ENCODE data around the gene ZBTB1. TPM values are rescaled to one million over a fixed set of nuclear protein-coding genes. Genes with fewer than 3 reads are reported as not detected.

The ZBTB1 gene
- total RNA-seq, 1 experiment from 2014 or later, result 37.8 TPM

DNA sequence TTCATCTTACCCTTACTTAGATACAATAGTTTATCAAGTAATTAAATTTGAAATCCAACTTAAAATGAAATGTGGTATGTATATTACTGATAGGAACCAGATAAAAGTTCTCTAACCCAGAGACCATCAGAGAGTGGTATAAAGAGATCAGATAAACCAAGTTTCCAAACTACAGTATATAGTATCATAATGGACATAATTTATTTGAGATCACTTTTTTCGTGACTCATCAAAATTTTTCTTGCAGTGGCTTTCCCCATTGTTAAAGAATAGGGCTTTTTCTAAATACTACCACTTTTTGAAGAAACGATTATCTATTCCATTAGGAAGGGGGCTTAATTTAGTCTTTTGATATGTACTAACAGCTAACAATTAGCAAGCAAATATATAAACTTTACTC is 20.8 kb downstream of the ZBTB1 start:
- no peak overlapping the region for H3K9ac ChIP-seq (ENCODE audit: extremely low read depth, insufficient read length, low read length)
- H2BK5ac ChIP-seq (ENCODE audit: insufficient read length, low read length), result no peak overlapping the region
- H2AK5ac ChIP-seq (ENCODE audit: insufficient read length, low read length), result no peak overlapping the region
- Mint-ChIP-seq H3K27ac (peak overlapping the region in 1 of 3 experiments; percentile 32; a peak in 1 of 7 replicates), H3K36me3 (ENCODE audit: insufficient read depth in 1 of 3, low read depth in 3 of 3) (peaks cover 0 to 4% (median 0%) of the 10 kb centered on the region in 3 experiments; a peak in 4 of 7 replicates), H3K9me3 (no peaks in the 10 kb centered on the region), H3K4me1 (no peaks in the 10 kb centered on the region), H3K4me3 (no peak overlapping the region), H3K27me3 (ENCODE audit: low read depth) (no peaks in the 10 kb centered on the region)
- H4K20me1 ChIP-seq (ENCODE audit: control insufficient read depth, insufficient read depth, insufficient read length), result no peaks in the 10 kb centered on the region
- H3K79me1 ChIP-seq (ENCODE audit: insufficient read depth, low read depth, low read length, poor library complexity, severe bottlenecking), result peaks cover under 1% of the 10 kb centered on the region
- H3K9me3 ChIP-seq (ENCODE audit: control insufficient read depth, low read depth, low read length), result no peaks in the 10 kb centered on the region
- H3K27me3 ChIP-seq (ENCODE audit: insufficient read depth, low read length), result no peaks in the 10 kb centered on the region
- no peak overlapping the region for H3K56ac ChIP-seq (ENCODE audit: insufficient read length, low read depth, low read length)
- no peak overlapping the region for H3K18ac ChIP-seq (ENCODE audit: insufficient read length, low read depth, low read length)
- no peak overlapping the region for H3K4ac ChIP-seq (ENCODE audit: low read depth, low read length)
- no peak overlapping the region for H4K5ac ChIP-seq (ENCODE audit: insufficient read length, low read depth, low read length)
- H4K8ac ChIP-seq (replicated peaks; ENCODE audit: insufficient read length, low read depth, low read length), result no peak overlapping the region
- H3K79me2 ChIP-seq (ENCODE audit: insufficient read depth, low read length), result no peaks in the 10 kb centered on the region
- no peak overlapping the region for H2BK120ac ChIP-seq (ENCODE audit: low read depth, low read length, poor library complexity, severe bottlenecking)
- H3K27ac ChIP-seq (ENCODE audit: insufficient read length, low read depth, low read length), result no peak overlapping the region
- no peak overlapping the region for H2AFZ ChIP-seq (ENCODE audit: low read length)
- TF ChIP-seq, protein P1, sequence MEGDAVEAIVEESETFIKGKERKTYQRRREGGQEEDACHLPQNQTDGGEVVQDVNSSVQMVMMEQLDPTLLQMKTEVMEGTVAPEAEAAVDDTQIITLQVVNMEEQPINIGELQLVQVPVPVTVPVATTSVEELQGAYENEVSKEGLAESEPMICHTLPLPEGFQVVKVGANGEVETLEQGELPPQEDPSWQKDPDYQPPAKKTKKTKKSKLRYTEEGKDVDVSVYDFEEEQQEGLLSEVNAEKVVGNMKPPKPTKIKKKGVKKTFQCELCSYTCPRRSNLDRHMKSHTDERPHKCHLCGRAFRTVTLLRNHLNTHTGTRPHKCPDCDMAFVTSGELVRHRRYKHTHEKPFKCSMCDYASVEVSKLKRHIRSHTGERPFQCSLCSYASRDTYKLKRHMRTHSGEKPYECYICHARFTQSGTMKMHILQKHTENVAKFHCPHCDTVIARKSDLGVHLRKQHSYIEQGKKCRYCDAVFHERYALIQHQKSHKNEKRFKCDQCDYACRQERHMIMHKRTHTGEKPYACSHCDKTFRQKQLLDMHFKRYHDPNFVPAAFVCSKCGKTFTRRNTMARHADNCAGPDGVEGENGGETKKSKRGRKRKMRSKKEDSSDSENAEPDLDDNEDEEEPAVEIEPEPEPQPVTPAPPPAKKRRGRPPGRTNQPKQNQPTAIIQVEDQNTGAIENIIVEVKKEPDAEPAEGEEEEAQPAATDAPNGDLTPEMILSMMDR (conservative IDR thresholded peaks at IDR 0.05), result no peak
- H3T11ph ChIP-seq (ENCODE audit: low read length), result no peak overlapping the region
- no peak overlapping the region for H3K14ac ChIP-seq (ENCODE audit: insufficient read depth, low read length)
- WGBS (ENCODE audit: extremely low coverage, insufficient read length, low lambda C conversion rate), result no CpG with 5 or more reads among the region's 2 CpGs
- no peak overlapping the region for H3K23ac ChIP-seq (ENCODE audit: insufficient read length, low read depth, low read length)
- no peaks in the 10 kb centered on the region for H3K23me2 ChIP-seq (ENCODE audit: insufficient read length, low read depth, low read length, poor library complexity, severe bottlenecking)
- H2BK15ac ChIP-seq (ENCODE audit: low read depth, low read length), result no peak overlapping the region
- DNase-seq, result no peak
- no peak overlapping the region for H2BK12ac ChIP-seq (ENCODE audit: insufficient read length, low read depth, low read length)
- H2BK20ac ChIP-seq (ENCODE audit: low read depth, low read length, poor library complexity, severe bottlenecking), result no peak overlapping the region
- H4K91ac ChIP-seq (ENCODE audit: insufficient read length, low read depth, low read length), result no peak overlapping the region
- no peaks in the 10 kb centered on the region for H3K4me1 ChIP-seq (ENCODE audit: insufficient read depth, low read length)
- H3K4me2 ChIP-seq (ENCODE audit: insufficient read depth, insufficient read length, low read length), result no peak overlapping the region
